HG02678 (cell line): ENCODE measurements around the gene STRIT1.
"Not testable (repeated sequence)": the region's sequence is repeated elsewhere in the genome, so short reads cannot be mapped to it uniquely, and the experiment has no call there.

Experiments used
- ATAC-seq: cut with Tn5 transposase; IDR thresholded peaks from one replicate; pipeline ENCODE4 v1.9.1; 2021; ENCODE audit warnings: mild to moderate bottlenecking, moderate library complexity; ENCODE audit not compliant: unreplicated experiment

STRIT1 gene

GRCh38 chr3:155313916-155314315, 20.4 kb upstream of the STRIT1 start:
- no peak for ATAC-seq

DNA sequence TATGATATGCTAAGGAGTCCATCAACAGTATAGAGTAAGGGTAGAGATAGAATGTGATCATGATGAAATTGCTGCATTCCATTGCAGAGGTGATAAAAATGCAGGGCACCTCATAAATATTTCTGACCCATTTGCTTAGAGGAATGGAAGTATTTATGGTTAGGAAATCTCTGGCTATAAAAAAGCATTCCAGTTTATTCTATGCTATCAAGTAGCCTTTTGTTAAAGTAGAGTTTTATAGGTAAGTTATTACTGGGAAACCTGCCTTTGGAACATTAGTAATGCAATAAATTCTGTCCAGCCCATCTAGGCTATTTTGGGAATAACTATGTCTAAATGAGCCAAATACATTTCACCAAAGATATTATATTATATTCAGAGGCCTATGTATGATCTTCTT, 19.8 kb upstream of the STRIT1 start:
- no peak for ATAC-seq

DNA sequence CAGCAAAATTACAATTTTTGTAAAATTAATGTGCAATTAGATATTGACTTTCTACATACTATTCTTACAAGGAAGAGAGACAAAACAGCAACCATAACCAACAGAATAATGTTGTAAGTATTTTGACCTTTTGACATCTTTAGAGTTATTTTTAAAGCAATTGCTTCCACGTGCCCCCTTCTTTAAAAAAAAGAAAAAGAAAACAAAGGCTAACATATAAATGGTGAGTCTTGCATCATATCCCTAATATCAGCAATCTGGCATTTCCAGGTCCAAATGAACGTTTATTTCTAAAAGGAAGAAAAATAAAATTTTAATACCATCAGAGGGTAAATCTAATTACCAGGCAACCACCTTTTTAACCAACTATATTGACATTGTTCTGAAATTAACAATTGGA, 19.3 kb upstream of the STRIT1 start:
- ATAC-seq: no peak

DNA sequence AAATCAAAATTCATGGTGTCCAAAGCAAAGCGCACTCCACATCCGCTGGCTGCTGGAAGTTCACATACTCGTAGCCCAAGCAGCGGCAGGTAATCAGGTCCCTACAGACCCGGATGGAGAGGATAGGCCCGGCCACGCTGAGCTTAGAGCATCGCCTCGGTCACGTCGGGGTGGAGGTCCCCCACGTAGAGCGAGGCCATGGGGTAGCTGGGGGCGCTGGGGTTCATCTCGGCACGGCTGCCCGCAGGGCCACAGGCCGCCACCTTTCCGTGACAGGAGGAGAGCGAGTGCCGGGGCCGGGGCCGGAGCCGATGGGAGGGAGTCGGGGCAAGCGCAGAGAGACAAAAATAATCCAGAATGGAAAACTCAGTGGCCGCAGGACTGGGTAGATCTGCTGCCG, 16.1 kb upstream of the STRIT1 start:
- no peak for ATAC-seq

DNA sequence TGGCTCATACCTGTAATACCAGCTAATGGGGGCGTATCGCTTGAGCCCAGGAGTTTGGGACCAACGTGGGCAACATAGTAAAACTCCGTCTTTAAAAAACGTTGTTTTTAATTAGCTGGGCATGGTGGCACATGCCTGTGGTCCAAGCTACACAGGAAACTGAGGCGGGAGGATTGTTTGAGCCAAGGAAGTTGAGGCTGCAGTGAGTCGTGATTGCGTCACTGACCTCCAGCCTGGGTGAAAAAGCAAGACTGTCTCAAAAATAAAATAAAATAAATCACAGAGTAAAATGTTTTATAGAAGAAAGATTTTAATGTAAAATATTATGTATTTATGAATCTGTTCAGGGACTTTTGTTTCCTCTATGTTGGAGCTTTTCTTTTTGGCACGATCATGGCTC, 15.3 kb upstream of the STRIT1 start:
- no peak for ATAC-seq

- ATAC-seq: no peak
Measured at GRCh38 chr3:155307183-155307582, 13.7 kb upstream of the STRIT1 start.

DNA sequence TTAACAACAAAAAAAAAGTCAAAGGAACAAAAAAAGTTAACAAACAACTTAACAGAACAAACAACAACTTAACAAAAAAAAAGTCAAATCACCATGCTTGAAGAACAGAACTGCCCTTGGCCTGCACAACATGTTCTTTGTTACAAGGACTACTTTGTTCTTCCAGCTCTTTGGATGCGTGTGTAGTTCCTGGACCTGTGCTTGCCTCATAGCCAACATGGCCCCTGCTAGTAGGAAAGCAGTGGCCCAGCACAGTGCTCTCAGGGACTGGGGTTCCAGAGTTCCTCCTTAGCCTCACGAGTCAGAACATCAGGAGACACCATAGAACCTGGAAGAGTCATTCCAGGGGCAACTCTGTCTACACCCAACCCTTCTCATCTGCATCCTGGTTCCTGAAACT, 10.9 kb upstream of the STRIT1 start:
- no peak for ATAC-seq

DNA sequence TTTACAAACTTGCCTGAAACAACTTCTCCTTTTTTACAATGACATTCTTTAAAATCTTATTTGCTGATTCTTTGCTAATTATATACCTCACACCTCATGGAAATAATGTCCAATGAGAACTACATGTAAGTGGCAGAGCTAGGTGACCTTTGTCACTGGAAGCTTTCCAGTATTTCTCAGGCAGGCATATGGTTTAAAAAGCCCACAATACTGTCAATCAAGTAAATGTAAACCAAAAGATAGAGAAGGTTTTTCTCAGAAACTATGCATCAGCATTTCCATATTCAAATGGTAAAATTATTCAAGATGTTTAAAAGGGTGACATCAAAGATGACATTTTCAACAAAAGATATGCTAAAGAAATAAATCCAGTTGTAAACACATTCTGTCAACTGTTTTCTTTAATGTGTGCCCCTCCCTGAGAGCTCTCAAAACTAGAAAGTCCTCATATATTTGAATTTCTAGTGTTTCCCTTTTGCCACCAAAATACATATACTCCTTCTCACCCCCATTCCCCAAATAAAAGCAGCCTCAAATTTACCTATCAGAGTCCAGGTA, 10.1 kb upstream of the STRIT1 start:
- no peak for ATAC-seq

- no peak for ATAC-seq
Measured at GRCh38 chr3:155302891-155303290, 9.4 kb upstream of the STRIT1 start.

- ATAC-seq: no peak
Measured at GRCh38 chr3:155302481-155302880, 9.0 kb upstream of the STRIT1 start.

- ATAC-seq: no peak
Measured at GRCh38 chr3:155297100-155297499, 3.6 kb upstream of the STRIT1 start.

DNA sequence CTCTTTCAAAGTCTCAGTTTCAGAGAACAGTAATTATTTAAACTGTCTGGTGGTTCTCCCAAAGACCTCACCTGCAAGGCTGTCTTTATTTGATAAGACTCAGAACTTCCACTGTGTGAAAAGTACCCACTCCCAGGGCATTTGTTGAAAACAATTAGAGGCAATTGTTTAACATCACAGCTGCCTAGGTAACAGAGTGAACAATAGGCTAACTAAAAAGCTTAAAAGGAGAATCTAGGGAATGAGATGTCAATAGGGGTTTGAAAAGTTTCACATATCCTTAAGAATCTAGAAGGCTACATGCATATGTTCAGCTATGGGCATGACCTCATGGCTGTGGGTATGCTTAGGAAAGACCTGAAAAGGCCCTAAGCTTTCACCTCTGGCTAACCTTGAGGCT, 2.9 kb upstream of the STRIT1 start:
- no peak for ATAC-seq

GRCh38 chr3:155292693-155293092, 790 bp downstream of the STRIT1 start:
- no peak for ATAC-seq

- ATAC-seq: no peak
Measured at GRCh38 chr3:155292133-155292532, 1.4 kb downstream of the STRIT1 start.

GRCh38 chr3:155286736-155287135, 6.7 kb downstream of the STRIT1 start:
- no peak for ATAC-seq

GRCh38 chr3:155285936-155286335, 7.5 kb downstream of the STRIT1 start:
- ATAC-seq: no peak

- no peak for ATAC-seq
Measured at GRCh38 chr3:155283092-155284056, 10.1 kb downstream of the STRIT1 start.

- ATAC-seq: no peak
Measured at GRCh38 chr3:155282385-155283091, 10.9 kb downstream of the STRIT1 start.

DNA sequence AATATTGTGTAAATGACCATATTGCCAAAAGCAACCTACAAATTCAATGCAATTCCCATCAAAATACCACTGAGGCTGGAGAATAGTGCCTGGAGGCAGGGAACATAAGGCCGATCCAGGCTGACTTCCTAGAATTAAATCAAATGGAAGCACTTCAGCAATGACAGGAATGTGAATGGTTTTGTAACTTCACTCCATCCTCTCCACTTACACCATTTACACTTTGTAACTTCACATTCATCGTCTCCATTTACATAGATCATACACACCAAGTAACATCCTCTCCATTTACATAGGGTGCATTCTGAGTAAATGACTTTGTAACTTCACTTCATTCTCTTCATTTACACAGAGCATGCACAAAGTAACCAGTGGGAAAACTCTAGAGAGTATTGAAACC, 11.6 kb downstream of the STRIT1 start:
- no peak for ATAC-seq

GRCh38 chr3:155276089-155276488, 17.4 kb downstream of the STRIT1 start:
- ATAC-seq: not testable (repeated sequence)

- not testable (repeated sequence) for ATAC-seq
Measured at GRCh38 chr3:155275159-155275754, 18.2 kb downstream of the STRIT1 start.
